GM06990 (cell line): ENCODE results near the gene ALK.

ENCODE experiments used
- DNase-seq: peaks from one replicate; pipeline ENCODE4 v3.0.0-alpha.2; 2011; ENCODE audit not compliant: insufficient read length; ENCODE audit errors: extremely low read depth
- H3K27me3 ChIP-seq: replicated peaks from 2 replicates; pipeline ENCODE4 v1.6.0; 2011; ENCODE audit warnings: low read length; ENCODE audit not compliant: control insufficient read depth, insufficient read depth
- H3K36me3 ChIP-seq: 2 replicates; pipeline ENCODE4 v1.5.1; 2011; ENCODE audit warnings: low read length; ENCODE audit not compliant: control insufficient read depth, insufficient read depth
- H3K4me3 ChIP-seq: replicated peaks from 2 replicates; pipeline ENCODE4 v1.5.1; 2011; ENCODE audit warnings: low read depth, mild to moderate bottlenecking, control low read depth, low read length
- TF ChIP-seq, protein P1 (sequence below): IDR thresholded peaks from 2 replicates; pipeline ENCODE4 v1.5.1; 2011; ENCODE audit warnings: low read length, control low read depth, mild to moderate bottlenecking, inconsistent platforms; ENCODE audit not compliant: insufficient read depth, poor library complexity, severe bottlenecking

Gene ALK

DNA sequence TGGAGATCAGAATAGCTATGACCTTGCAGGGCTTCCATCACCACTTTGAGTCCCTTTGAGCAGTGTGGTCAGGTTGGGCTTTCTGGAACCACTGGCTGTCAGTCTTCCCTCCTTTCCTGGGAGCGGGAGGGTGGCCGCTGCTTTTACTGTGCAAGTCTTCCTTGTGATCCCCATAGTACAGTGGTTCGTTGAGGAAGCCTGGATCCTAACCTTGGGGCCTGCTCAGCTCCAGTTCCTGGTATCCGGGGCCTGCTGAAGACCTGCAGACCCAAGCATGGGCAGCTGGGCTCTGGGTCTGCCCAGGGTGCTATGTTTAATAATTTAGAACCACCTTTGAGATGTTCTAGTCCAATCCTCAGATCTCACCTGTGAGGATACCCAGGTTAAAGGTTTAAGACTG is 702.0 kb downstream of the ALK start:
- Histone ChIP-seq H3K27me3 (no peaks in the 10 kb centered on the region; the same call in 1 of the 2 replicates), H3K36me3 (no peaks in the 10 kb centered on the region), H3K4me3 (no peak overlapping the region)
- no peak for DNase-seq
- TF ChIP-seq, protein P1, sequence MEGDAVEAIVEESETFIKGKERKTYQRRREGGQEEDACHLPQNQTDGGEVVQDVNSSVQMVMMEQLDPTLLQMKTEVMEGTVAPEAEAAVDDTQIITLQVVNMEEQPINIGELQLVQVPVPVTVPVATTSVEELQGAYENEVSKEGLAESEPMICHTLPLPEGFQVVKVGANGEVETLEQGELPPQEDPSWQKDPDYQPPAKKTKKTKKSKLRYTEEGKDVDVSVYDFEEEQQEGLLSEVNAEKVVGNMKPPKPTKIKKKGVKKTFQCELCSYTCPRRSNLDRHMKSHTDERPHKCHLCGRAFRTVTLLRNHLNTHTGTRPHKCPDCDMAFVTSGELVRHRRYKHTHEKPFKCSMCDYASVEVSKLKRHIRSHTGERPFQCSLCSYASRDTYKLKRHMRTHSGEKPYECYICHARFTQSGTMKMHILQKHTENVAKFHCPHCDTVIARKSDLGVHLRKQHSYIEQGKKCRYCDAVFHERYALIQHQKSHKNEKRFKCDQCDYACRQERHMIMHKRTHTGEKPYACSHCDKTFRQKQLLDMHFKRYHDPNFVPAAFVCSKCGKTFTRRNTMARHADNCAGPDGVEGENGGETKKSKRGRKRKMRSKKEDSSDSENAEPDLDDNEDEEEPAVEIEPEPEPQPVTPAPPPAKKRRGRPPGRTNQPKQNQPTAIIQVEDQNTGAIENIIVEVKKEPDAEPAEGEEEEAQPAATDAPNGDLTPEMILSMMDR = no peak

DNA sequence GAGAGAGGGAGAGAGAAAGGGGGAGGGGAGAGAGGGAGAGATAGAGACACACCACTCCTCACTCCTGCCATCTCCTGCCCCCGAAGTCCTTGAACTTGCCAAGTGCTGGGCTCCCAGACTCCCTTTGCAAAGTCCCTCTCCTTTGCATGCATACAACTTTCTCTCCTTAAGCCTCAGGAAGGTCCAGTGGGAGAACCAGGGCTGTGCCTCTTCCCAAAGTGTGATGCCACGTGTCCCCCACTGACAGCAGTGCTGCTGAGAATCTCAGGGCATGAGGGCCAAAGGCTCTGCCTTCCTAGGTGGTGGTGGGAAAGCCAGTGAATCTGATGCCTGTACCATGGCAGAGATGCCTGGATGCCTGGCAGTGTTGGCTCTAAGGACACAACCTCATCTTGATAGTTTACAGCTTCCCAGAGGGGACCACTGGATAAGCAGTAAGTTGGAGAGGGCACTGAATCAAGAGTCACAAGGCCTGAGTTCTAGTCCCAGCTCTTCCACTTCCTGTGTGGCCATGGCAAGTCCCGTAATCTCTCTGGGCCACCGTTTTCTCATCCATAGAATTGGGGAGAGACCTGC is 702.7 kb downstream of the ALK start:
- DNase-seq = no peak
- TF ChIP-seq, protein P1 = no peak
- Histone ChIP-seq H3K27me3 (no peaks in the 10 kb centered on the region; the same call in 1 of the 2 replicates), H3K4me3 (no peak overlapping the region), H3K36me3 (no peaks in the 10 kb centered on the region)

DNA sequence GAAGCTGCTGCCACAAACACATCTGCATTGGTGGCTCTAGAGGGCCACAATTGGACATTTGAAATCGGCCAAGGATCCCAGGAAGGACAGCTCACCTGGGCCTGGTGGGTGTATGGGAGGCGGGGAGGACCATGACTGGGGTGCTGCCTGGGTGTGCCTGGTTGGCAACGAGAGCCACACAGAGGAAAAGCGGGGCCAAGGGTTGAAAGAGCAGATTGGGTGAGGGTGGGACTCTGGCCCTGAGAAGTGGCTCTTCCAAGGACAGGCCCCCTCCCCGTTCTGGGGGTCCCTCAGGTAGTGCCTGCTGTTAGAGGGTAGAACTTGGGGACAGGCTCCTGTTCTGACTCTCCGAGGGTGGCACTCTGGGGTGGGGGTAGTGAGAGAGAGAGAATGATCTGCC is 703.3 kb downstream of the ALK start:
- H3K4me3 ChIP-seq = no peak overlapping the region
- no peaks in the 10 kb centered on the region; the same call in 1 of the 2 replicates for H3K27me3 ChIP-seq
- no peaks in the 10 kb centered on the region for H3K36me3 ChIP-seq
- no peak for DNase-seq
- TF ChIP-seq, protein P1 = no peak

DNA sequence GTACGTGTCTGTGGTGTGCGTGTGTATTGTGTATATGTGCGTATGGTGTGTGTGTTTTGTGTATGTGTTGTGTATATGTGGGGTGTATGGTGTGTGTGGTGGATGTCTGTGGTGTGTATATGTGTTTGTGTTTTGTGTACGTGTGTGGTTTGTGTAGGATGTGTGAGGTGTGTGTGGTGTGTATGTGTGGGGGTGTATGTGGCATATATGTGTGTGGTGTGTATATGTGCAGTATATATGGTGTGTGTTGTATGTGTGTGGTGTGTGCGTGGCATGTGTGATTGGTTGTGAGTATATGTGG is 704.8 kb downstream of the ALK start:
- no peaks in the 10 kb centered on the region for H3K36me3 ChIP-seq
- no peaks in the 10 kb centered on the region; the same call in 1 of the 2 replicates for H3K27me3 ChIP-seq
- no peak for DNase-seq
- TF ChIP-seq, protein P1 = no peak
- H3K4me3 ChIP-seq = no peak overlapping the region

DNA sequence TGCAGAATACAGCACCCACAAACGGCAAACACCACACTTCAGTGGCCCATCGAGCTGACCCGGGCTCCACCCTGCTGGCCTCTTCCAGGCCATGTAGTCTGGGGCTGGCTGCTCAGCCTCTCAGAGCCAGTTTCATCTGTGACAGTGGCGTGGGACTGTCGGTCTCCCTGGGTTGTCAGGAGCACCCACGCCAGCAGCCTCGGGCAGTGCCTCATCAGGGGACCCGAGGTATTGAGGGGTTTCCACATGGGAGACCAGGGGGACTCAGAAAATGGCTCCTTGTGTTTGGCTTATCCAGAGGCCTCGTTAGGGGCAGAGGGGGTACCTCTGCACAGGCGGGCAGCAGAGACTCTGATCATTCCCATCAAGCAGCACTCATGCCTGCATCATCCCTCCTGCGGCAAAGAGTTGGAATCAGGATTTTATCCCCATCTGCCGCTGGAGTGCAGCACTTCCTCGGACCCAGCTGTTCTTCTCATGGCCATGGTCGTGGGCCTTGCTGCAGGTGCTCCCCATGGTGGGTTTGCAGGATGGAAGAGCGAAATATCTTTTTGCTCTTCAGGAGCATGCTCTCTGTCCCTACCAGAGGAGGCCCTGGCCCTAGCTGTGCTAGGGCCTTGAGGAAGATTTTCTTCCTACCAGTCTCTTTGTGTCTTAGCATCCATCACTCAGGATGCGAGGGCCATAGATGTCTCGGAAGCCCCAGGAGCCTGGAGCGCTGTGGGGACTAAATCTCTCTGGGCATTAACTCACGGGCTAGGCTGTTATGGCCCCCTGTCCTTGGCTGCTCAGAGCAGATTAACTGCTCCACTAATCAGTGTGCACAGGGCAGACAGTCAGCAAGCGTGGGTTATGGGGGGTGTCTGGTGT is 705.4 kb downstream of the ALK start:
- Histone ChIP-seq H3K27me3 (no peaks in the 10 kb centered on the region; the same call in 1 of the 2 replicates), H3K36me3 (no peaks in the 10 kb centered on the region), H3K4me3 (no peak overlapping the region)
- TF ChIP-seq, protein P1 = no peak
- DNase-seq = no peak
